NCI-H146 (cell line): ENCODE results near the gene KLK14.

Experiments
- DNase-seq: peaks from one replicate; lab custom pipeline; 2025; lab: John Stamatoyannopoulos, UW

KLK14 gene

DNA sequence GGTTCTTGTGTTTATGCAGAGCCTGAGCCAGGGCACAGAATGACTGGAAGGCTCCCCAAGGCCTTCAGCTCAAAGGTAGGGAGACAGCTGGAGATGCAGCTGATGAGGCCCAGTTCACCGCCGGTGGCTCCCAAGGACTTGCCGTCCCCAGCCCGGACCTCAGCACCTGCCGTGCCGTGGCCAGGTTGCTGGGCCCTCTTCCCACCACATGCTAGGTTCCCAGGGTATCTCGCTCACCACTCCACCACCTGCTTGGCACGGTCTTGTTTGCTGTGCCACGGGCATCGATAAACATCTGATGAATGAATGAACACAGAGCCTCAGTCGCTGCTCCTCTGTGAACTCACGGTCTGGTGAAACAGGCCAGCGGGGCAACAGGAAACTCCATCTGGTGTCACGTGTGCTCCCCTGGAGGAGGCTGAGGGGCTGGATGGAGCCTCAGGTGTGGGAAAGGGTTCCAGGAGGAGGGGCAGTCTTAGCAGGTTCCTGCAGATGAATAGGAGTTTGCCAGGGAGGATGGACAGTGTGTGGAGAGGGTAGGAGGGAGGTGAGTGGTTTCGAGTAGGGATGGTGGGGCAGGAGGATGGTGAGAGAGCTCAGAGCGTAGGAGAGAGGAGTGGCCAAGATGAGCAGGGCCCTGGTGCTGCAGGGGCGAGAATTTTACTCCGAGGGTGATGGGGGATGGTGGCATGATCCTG is 3.6 kb upstream of the KLK14 start:
- DNase-seq: no peak

DNA sequence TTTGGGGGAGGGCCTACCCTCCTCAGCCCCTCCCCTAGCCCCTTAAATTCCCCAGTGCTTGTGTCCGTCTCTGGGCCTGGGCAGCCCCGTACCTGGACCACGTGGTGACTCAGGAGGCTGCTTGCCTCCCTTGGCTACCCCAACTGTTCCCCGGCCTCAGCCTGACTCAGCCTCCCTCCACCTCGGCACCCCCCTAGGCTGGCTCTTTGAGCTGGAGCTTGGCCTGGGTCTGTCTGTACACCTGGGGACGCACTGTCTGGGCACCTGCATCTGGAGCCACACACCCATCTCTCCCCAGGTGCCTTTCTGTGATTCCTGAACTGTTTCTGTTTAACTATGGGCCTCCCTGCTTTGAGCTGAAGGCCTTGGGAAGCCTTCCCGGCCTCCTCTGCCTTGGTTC is 1.8 kb upstream of the KLK14 start:
- no peak for DNase-seq

DNA sequence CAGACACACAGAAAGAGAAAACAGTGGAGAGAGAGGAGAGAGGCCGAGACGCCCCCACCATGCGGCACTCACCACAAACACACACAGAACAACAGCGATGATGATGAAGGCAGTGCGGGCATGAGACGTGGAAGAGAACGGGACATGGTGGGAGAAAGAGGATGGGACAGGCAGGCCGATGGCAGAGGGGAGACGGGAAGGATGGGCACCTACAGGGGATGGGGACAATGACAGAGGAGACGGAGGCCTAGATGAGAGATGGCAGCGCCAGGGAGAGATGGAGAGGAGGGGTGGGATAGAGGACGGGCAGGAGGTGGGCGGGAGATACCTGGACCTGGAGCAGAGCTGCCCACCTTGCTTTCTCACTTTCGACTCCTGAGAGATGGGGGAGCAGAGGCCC is 1.1 kb upstream of the KLK14 start:
- DNase-seq: no peak

DNA sequence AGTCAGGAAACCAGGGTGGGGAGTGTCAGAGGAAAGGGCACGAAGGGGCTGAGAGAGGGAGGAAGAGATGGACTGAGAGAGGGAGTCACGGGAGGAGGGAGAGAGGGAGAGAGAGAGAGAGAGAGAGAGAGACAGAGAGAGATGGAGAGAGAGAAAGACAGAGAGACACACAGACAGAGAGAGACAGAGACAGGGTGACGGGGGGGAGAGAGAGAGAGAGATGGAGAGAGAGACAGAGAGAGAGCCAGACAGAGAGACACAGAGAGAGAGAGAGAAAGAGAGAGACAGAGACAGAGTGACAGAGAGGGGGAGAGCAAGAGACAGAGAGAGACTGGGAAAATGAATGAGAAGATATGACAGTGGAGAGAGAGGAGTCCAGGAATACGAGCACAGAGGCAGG is 494 bp upstream of the KLK14 start:
- DNase-seq: no peak

DNA sequence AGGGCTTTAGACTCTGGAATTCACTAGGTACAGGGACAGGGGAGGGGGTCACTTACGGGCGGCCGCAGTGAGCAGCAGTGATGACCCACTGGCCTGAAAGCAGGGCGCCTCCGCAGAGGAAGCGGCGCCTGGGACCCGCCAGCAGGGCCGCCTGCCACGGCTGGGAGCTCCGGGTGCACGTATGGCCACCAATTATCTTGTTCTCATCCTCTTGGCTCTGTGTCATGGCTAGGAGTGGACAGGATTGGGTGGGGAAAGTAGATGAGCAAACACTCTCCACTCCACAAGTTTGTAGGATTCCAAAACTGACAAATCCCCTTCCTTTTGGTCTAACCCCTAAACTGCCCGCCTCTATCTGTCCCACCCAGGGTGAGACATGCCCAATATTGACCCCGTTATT is 1.2 kb downstream of the KLK14 start:
- no peak for DNase-seq

DNA sequence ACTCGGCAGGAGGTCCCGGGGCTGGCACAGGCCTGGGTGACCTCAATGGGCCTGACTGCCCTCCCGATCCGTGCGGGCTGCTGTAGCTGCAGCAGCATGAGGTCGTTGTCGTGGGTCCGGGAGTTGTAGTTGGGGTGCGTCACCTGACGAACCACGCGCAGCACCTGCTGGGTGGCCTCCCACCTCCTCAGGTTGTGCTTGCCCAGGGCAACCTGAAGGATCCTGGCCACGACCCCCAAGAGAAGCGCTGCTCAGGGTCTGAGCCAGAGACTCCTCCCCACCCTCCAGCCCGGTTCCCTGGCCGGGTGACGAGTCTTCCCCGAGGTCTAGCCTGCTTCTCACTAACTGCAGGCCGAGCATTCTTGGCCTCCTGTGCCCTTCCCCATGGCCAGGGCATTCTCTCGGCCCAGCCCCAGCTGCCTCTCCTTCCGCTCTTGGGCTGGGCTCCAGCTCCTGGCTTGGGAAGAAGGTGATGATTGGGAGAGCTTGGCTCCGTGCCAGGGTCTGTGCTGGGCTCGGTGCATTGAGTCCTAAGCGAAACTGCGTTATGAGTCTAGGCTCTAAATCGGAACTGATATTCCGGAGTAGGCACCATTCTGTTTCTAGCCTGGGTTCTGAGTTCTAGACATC is 3.1 kb downstream of the KLK14 start:
- no peak for DNase-seq

DNA sequence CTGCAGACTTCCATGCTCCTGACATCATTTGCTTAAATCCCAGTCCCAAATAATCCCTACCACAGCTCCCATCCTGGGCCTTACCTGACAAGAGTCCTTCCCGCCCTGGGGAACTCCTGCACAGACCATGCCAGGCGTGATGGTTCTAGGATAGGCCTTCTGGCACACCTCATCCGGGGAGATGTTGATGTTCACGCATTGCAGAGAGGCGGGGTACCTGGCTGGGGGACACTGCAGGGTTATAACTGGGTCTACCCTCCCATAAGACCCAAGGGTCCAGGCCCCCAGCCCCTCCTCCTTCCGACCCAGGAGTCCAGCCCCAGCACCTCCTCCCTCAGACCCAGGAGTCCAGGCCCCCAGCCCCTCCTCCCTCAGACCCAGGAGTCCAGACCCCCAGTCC is 4.0 kb downstream of the KLK14 start:
- DNase-seq: no peak

DNA sequence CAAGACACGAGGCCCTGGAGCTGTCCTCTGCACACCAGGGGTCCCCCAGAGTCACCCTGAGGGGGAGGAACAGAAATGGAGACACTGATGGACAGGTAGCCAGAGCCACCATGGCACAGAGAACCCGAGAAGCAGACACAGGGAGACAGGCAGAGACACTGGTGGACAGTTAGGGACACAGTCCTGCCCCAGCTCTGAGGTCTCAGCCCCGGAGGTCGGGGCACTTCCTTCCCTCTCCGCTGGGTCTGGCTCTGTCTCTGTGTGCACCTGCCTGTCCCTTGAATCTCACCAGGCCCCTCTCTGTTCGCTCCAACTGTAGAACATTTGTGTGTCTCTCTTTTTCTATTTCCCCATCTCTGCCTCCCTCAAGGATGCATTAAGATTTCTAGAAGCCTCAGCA is 4.6 kb downstream of the KLK14 start:
- no peak for DNase-seq

DNA sequence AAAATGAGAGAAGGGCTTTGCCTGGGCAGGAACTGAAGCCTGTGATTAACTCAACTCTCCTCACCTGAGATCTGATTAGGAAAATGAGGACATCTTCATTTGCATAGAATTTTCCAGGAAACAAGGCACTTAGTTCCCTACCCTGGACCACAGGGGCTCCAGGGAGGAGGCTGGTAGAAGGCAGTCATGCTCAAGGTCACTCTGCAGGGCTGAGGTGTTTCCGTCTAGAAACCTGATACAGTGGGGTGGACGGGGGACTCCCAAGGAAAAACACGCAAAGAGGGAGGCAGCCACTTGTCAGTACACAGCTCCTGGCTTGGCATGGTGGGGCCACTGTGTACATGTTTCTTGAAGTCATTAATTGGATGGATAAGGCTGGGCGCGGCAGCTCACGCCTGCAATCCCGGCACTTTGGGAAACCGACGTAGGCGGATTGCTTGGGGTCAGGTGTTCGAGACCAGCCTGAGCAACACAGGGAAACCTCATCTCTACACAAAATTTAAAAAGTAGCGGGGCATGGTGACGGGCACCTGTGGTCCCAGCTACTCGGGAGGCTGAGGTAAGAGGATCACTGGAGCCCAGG is 6.0 kb downstream of the KLK14 start:
- DNase-seq: no peak

DNA sequence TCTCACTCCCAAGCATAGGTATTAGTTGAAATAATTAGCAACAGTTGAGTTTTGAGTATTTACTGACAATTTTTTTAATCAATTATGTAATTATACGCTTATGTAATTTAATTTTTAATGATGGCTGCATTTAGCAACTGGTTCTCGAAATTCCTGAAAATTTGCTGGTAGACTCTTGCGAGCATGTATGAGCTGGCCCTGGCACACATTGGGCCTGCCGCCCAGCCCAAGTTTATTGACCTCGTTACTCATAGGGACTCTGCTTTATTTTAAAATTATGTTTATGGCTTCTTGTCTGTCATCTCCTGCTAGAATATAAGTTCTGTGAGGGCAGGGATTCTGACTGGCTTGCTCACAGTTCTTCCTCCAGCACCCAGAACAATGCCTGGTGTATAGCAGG is 6.7 kb downstream of the KLK14 start:
- DNase-seq: no peak

DNA sequence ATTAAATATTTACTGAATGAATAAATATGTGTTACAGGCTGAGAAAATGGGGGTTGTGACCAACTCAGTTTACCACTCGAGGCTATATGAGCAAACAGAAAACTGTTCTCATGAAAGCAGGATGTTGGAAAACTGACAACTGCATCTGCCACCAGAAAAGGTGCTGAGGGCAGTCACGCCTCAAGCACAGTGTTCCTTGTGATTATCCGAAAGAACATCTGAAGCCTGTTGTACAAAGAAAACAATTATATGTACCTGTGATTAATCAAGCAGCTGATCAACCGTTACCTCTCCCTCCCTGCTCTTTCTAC is 11.6 kb downstream of the KLK14 start:
- DNase-seq: peak; percentile 50

DNA sequence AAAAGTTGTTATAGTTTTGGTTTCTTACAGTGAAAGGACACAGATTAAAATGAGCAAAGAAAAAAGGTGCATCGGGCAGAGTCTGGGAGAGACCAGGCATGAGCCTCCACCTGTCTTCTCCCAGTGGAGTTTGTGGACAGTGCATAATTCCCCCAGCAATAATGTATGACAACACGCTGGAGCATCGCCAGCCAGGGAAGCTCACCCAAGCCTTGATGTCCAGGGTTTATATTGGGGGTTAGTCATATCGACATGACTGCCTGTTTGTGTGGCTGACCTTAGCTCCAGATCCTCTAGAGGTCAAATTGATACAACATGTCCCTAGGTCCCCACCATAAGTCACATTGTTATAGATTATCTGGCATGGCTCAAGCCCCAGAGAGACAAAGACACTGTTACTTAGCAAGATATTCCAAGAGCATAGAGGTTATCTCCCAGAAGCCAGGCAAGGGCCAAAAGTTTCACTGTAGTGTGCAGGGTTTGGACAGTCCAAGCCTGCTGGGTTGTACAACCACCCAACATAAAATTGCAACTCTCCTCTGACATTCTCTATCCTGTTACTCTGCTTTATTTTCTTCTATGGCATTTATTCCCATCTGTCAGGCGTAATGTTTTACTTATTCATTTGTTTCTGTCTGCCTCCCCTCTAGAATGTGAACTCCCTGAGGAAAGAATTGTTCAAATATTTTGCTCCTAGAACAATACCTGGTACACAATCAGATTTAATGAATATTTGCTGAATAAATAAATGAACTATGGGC is 12.2 kb downstream of the KLK14 start:
- no peak for DNase-seq

DNA sequence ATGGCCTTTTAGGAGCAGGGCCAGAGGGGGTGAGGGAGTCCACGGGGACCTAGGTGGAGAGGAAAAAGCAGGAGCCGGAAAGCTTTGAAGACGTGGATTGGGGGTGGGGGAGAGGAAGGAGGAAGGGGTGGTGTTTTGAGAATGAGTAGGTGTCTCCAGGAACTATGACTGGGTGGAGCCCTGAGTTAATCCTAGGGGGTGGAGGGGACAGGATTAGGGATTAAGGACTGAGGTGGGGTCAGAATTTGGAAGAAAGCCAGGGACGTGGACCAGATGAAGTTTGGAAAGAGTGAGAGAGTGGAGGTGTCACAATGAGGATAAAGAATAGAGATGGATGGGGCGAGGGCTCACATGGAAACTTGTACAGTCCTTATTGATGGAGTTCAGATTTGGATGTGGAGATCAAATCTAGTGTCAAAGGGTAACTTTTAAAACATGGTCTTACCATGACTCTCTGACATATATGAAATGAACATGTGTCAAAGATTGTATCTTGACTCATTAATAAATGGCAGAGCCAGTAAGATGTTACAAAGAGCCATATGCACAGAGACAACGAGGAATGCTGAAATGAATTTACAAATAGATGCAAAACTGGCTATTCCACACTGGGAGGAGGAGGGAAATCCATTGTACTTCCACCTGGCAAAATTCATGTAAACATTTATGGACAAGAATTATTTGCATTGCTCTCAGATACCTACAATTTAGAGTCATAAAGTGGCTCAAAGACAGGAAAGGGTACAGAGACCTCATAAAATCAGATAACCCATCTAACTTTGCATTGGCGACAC is 16.1 kb downstream of the KLK14 start:
- no peak for DNase-seq

DNA sequence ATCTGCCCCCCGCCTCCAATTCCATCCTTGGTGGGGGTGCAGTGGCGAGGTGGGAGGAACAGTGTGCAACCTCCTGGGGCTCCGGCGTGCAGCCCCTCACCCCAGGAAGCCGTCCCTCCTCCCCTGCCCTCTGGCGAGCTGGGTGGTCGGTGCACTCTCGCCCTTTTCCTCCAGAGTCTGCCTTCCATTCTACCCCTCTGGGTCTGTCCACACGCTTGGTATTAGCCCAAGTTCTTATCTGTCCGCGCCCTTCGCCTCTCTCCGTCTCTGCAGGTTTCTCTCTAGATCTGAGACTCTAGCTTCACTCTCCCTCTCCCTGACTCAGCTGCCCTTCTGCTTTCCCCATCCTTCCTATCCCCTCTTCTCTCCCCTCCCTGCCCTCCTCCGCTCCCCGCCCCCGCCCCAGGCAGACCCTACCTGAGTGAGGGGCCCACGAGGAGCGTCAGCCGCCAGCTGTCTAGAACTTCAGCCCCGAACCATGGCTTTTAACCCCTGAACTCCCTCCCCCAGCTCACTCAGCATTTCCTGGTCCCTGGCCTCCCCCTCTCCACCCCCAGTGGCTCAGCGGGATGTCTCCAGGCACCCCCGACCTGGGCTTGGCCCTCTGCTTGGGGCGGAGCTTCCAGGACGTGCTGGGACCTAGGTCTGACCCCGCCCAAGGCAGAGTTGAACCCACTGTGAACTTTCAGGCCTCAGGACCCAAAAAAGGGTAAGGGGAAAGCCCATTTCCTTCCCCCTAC is 17.3 kb downstream of the KLK14 start:
- no peak for DNase-seq

DNA sequence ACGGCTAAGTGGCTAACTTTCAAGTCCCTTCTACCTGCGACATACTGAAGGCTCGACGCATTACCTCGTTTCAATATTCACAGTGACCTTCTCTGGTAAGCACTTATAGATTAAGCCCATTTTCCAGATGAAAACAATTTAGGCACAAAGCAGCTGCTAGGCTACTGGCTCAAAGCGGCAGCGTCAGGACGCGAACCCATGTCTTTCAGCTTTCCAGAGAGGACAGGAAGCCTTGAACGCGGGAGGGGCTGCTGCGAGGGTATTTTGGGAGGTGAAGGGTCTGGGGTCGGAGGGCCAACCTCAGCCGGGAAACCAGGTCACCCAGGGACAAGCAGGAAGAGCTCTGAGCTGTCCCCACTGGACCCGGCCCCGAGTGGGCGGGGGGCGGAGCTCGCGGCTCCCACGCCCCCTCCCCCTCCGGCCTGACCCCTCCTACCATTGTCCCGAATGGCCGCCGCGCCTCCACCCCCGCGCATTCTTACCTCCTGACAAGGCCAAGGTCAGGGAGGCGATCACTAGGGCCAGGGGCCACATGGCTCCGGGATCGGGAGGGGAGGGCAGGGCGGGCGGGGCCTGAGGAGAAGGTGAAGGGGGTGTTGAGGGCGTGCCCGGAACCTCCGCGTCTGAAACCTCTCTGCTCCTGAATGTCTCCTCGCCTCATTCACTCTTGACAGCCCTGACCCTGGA is 18.0 kb downstream of the KLK14 start, which contains the start of gene KLK13:
Gene KLK13, minus strand, starts transcription at position 559 of the 687 bp plus-strand sequence. Its CDS starts 25 bp downstream, at position 534.
- no peak for DNase-seq

DNA sequence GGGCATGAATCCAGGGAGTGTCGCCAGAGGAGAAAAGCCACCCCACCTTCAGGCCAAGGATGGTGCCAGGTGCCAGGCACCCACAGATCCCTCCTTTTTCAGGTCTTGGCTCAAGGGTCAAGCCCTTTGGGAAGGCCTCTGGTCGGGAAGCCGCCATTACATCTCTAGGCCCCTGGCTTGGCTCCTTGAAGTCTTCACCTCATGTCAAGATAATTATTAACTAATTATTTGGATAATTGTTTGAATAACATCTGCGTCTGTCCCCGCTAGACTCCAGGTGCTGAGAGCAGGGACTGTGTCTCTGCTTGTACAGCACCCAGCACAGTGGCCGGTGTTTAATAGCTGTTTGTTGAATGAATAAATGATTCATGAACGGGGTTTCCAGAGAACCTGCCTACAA is 19.0 kb downstream of the KLK14 start:
- DNase-seq: no peak

DNA sequence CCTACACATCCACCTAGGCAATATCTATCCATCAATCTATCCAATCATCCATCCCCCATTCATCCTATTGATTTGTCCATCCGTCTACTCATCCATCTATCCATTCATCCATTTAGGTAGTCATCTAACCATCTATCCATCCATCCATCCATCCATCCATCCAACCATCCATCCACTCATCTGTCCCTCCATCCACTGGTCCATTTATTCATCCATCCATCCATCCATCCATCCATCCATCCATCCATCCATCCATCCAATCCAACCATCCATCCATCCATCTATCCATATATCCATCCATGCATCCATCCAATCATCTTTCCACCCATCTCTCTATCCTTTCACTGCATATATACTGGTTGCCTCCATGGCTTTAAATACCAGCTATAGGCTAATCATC is 21.7 kb downstream of the KLK14 start:
- DNase-seq: no peak

DNA sequence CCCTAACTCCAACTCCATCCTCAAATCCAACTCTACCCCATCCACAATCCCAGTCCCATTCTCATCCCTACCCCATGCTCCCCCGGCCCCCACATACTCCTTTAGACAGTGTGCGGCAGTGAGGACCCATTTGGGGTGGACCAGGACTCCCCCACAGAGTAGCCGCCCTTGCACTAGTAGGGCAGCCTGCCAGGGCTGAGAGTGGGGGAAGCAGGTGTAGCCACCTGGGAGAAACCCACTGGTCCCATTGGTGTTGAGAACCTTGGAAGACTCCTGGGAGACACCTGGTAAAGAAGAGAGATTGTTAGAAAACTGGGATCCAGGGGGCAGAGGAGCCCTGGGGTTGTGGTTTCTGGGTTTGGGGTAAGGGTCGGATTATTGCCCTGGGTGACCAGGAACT is 22.4 kb downstream of the KLK14 start:
- DNase-seq: no peak

DNA sequence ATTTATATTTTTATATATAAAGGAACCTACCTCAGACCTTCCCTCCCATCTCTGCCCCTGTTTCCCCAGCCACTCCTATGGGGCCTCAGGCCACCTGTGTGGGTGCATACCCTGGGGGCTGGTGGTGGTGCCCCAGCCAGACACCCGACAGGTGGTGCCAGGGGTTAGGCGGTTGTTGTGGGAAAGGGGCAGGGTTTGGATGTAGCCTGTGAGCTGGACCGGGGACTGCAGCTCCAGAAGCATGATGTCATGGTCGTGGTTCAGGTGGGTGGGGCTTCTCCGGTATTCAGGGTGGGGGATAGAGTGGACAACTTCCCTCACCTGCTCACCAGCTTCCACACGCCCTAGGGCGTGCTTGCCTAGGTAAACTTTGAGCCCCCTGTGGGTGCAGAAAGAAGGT is 23.0 kb downstream of the KLK14 start:
- DNase-seq: no peak

DNA sequence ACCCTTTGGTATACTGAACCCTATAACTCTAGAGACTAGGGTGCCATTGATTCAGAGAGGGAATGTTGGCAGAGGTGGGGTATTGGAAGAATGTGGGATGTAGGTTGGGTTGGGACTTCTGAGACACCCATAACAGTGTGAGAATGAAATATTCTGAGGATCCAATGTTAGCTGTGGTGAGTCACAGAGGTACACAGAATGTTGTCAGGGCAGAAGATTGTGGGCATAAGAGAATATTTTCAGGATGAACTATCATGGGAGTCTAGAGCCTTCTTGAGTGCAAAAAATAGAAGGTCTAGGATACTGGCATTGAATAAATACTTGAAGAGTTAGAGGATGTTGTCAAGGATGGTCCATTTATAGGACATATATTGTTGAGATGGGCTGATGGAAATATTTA is 26.8 kb downstream of the KLK14 start:
- DNase-seq: no peak

DNA sequence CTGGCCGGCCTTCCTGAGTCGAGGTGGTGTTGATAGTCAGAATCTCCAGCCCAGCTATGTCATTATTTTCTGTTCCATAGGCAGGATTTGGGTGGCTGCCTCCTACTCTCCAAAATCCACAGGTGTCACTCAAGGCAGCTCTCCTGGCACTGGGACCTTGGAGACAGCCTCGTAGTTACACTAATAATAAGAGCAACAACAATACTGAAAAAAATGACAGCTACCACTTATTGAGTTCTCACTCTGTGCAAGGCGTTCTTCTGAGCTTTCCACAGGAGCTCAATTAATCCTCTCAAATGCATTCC is 35.7 kb downstream of the KLK14 start:
- no peak for DNase-seq
